ENCODE measurements around the gene TRABD2B. TPM values are rescaled to one million over a fixed set of nuclear protein-coding genes. Genes with fewer than 3 reads are reported as not detected.

TRABD2B gene
- total RNA-seq, 1 experiment from 2014 or later = 10.3 TPM

DNA sequence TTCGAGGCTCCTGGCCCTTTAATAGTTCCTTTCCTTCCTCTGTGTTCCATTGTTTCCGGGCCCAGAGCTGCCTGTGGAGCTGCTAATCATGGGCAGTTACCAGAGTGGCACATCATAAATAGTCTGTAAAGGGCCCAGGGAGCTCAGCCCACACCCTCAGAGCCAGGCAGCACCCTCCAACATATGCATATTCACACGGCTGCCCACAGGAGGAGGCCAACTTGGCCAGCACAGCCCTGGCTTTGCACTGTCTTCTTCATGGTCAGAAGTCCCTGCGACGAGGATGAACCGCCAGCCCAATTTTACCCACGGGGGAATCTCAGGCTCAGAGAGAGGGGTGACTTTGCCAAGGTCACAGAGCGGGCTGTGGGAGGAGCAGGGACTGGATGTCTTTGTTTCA lies 172.5 kb downstream of the TRABD2B start:
- Mint-ChIP-seq H3K27ac (no peak overlapping the region; the same call in 1 of the 2 replicates), H3K36me3 (no peaks in the 10 kb centered on the region), H3K27me3 (ENCODE audit: low read depth) (no peaks in the 10 kb centered on the region), H3K4me3 (no peak overlapping the region), H3K9me3 (no peaks in the 10 kb centered on the region), H3K4me1 (peaks cover 31% of the 10 kb centered on the region)
- ChIA-PET CTCF (interaction anchor here (1.3 kb wide), 1 partner anchor 39 kb away, joined by 3 read pairs; no protein-coding TSS in a partner anchor), POLR2A (no interaction called here)
- no peak for ATAC-seq
- no peak for TF ChIP-seq ERG (CRISPR knock-in tag; IDR thresholded peaks at IDR 0.05)
- no peak for TF ChIP-seq E2F1 (CRISPR knock-in tag; IDR thresholded peaks at IDR 0.05)
- no peak for TF ChIP-seq SP1 (CRISPR knock-in tag; conservative IDR thresholded peaks at IDR 0.05)
- TF ChIP-seq NFYB (CRISPR knock-in tag; conservative IDR thresholded peaks at IDR 0.05; ENCODE audit: low read depth) = no peak
- TF ChIP-seq, protein P1, sequence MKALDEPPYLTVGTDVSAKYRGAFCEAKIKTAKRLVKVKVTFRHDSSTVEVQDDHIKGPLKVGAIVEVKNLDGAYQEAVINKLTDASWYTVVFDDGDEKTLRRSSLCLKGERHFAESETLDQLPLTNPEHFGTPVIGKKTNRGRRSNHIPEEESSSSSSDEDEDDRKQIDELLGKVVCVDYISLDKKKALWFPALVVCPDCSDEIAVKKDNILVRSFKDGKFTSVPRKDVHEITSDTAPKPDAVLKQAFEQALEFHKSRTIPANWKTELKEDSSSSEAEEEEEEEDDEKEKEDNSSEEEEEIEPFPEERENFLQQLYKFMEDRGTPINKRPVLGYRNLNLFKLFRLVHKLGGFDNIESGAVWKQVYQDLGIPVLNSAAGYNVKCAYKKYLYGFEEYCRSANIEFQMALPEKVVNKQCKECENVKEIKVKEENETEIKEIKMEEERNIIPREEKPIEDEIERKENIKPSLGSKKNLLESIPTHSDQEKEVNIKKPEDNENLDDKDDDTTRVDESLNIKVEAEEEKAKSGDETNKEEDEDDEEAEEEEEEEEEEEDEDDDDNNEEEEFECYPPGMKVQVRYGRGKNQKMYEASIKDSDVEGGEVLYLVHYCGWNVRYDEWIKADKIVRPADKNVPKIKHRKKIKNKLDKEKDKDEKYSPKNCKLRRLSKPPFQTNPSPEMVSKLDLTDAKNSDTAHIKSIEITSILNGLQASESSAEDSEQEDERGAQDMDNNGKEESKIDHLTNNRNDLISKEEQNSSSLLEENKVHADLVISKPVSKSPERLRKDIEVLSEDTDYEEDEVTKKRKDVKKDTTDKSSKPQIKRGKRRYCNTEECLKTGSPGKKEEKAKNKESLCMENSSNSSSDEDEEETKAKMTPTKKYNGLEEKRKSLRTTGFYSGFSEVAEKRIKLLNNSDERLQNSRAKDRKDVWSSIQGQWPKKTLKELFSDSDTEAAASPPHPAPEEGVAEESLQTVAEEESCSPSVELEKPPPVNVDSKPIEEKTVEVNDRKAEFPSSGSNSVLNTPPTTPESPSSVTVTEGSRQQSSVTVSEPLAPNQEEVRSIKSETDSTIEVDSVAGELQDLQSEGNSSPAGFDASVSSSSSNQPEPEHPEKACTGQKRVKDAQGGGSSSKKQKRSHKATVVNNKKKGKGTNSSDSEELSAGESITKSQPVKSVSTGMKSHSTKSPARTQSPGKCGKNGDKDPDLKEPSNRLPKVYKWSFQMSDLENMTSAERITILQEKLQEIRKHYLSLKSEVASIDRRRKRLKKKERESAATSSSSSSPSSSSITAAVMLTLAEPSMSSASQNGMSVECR (CRISPR knock-in tag; IDR thresholded peaks at IDR 0.05; ENCODE audit: borderline replicate concordance) = no peak
- TF ChIP-seq AR (CRISPR knock-in tag; IDR thresholded peaks at IDR 0.05) = no peak
- no peak for TF ChIP-seq SOX15 (CRISPR knock-in tag; IDR thresholded peaks at IDR 0.05)
- TF ChIP-seq ZMAT4 (CRISPR knock-in tag; IDR thresholded peaks at IDR 0.05) = no peak
- no peak for TF ChIP-seq NFATC4 (CRISPR knock-in tag; IDR thresholded peaks at IDR 0.05)
- no peak for TF ChIP-seq ESRRA (CRISPR knock-in tag; IDR thresholded peaks at IDR 0.05; ENCODE audit: borderline replicate concordance)
- no peak for TF ChIP-seq ZNF317 (CRISPR knock-in tag; IDR thresholded peaks at IDR 0.05; ENCODE audit: borderline replicate concordance, low read depth)
- TF ChIP-seq CBFB (CRISPR knock-in tag; IDR thresholded peaks at IDR 0.05; ENCODE audit: low read depth) = no peak
- TF ChIP-seq TP53 (CRISPR knock-in tag; IDR thresholded peaks at IDR 0.05) = no peak
- TF ChIP-seq, protein P2, sequence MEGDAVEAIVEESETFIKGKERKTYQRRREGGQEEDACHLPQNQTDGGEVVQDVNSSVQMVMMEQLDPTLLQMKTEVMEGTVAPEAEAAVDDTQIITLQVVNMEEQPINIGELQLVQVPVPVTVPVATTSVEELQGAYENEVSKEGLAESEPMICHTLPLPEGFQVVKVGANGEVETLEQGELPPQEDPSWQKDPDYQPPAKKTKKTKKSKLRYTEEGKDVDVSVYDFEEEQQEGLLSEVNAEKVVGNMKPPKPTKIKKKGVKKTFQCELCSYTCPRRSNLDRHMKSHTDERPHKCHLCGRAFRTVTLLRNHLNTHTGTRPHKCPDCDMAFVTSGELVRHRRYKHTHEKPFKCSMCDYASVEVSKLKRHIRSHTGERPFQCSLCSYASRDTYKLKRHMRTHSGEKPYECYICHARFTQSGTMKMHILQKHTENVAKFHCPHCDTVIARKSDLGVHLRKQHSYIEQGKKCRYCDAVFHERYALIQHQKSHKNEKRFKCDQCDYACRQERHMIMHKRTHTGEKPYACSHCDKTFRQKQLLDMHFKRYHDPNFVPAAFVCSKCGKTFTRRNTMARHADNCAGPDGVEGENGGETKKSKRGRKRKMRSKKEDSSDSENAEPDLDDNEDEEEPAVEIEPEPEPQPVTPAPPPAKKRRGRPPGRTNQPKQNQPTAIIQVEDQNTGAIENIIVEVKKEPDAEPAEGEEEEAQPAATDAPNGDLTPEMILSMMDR (IDR thresholded peaks at IDR 0.05) = no peak
- TF ChIP-seq, protein P3, sequence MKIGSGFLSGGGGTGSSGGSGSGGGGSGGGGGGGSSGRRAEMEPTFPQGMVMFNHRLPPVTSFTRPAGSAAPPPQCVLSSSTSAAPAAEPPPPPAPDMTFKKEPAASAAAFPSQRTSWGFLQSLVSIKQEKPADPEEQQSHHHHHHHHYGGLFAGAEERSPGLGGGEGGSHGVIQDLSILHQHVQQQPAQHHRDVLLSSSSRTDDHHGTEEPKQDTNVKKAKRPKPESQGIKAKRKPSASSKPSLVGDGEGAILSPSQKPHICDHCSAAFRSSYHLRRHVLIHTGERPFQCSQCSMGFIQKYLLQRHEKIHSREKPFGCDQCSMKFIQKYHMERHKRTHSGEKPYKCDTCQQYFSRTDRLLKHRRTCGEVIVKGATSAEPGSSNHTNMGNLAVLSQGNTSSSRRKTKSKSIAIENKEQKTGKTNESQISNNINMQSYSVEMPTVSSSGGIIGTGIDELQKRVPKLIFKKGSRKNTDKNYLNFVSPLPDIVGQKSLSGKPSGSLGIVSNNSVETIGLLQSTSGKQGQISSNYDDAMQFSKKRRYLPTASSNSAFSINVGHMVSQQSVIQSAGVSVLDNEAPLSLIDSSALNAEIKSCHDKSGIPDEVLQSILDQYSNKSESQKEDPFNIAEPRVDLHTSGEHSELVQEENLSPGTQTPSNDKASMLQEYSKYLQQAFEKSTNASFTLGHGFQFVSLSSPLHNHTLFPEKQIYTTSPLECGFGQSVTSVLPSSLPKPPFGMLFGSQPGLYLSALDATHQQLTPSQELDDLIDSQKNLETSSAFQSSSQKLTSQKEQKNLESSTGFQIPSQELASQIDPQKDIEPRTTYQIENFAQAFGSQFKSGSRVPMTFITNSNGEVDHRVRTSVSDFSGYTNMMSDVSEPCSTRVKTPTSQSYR (CRISPR knock-in tag; IDR thresholded peaks at IDR 0.05) = no peak
- TF ChIP-seq ZNF263 (CRISPR knock-in tag; IDR thresholded peaks at IDR 0.05; ENCODE audit: low read depth) = no peak
- no peak for TF ChIP-seq PRRX2 (CRISPR knock-in tag; IDR thresholded peaks at IDR 0.05)
- TF ChIP-seq ZNF121 (CRISPR knock-in tag; IDR thresholded peaks at IDR 0.05) = no peak
- no peak for TF ChIP-seq ZNF512 (CRISPR knock-in tag; IDR thresholded peaks at IDR 0.05; ENCODE audit: borderline replicate concordance)
- TF ChIP-seq, protein P4, sequence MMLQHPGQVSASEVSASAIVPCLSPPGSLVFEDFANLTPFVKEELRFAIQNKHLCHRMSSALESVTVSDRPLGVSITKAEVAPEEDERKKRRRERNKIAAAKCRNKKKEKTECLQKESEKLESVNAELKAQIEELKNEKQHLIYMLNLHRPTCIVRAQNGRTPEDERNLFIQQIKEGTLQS (CRISPR knock-in tag; conservative IDR thresholded peaks at IDR 0.05) = no peak
- DNase-seq (ENCODE audit: low spot score) = no peak

Measured in WTC11 (cell line).